IPS-NIHi7 (cell line): ENCODE data around the gene ECPAS.
"Not testable (repeated sequence)": the region's sequence is repeated elsewhere in the genome, so short reads cannot be mapped to it uniquely, and the experiment has no call there.

ENCODE experiments used
- DNase-seq: peaks from one replicate; pipeline ENCODE4 v3.0.0; 2012; ENCODE audit warnings: mixed read lengths; ENCODE audit errors: extremely low spot score

The ECPAS gene, protein sequence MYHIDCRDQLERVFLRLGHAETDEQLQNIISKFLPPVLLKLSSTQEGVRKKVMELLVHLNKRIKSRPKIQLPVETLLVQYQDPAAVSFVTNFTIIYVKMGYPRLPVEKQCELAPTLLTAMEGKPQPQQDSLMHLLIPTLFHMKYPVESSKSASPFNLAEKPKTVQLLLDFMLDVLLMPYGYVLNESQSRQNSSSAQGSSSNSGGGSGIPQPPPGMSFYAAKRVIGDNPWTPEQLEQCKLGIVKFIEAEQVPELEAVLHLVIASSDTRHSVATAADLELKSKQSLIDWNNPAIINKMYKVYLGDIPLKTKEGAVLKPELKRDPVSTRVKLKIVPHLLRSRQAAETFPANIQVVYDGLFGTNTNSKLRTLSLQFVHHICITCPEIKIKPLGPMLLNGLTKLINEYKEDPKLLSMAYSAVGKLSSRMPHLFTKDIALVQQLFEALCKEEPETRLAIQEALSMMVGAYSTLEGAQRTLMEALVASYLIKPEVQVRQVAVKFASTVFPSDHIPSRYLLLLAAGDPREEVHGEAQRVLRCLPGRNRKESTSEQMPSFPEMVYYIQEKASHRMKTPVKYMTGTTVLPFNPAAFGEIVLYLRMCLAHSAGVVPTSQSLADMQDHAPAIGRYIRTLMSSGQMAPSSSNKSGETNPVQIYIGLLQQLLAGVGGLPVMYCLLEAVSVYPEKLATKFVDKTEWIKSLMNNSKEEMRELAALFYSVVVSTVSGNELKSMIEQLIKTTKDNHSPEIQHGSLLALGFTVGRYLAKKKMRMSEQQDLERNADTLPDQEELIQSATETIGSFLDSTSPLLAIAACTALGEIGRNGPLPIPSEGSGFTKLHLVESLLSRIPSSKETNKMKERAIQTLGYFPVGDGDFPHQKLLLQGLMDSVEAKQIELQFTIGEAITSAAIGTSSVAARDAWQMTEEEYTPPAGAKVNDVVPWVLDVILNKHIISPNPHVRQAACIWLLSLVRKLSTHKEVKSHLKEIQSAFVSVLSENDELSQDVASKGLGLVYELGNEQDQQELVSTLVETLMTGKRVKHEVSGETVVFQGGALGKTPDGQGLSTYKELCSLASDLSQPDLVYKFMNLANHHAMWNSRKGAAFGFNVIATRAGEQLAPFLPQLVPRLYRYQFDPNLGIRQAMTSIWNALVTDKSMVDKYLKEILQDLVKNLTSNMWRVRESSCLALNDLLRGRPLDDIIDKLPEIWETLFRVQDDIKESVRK (N-terminal part only)

DNA sequence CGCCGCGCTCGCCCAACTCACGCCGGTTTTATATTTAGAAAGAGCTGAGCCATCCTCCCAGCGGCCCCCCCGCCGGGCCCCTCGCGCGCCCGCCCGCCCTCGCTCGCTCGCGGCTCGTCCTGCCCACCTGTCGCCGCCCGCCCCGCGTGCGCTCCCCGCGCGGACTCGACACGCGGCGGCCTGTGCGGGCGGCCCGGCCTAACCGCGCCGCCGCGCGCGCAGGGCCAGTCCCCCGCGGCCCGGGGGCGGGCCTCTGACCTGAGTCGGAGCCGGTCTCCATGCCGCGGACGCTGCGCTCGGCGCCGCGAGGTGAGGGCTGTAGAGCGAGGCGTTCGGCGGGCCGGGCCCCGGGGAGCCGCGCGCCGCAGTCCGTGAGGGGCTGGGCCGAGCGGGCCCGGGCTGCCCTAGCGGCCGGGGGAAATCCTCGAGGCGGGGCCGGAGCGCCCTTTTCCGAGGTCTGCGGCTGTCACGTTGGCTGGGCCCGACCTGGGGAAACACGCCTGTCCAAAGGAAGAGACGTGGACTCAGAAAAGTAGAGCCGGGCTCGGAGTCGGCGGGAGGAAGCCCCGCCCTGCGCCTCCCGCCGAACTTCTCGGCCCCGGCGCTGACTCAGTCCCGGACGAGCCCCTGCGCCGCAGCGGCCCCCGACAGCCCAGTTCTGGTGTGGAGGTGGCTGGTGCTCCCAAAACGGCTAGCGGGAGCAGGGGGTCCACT lies at the start of gene ECPAS:
Gene ECPAS (minus strand): TSS at position 526 of the 714 bp plus-strand sequence. CDS start 11,465 bp downstream, outside the sequence.
- peak; percentile 91 for DNase-seq

DNA sequence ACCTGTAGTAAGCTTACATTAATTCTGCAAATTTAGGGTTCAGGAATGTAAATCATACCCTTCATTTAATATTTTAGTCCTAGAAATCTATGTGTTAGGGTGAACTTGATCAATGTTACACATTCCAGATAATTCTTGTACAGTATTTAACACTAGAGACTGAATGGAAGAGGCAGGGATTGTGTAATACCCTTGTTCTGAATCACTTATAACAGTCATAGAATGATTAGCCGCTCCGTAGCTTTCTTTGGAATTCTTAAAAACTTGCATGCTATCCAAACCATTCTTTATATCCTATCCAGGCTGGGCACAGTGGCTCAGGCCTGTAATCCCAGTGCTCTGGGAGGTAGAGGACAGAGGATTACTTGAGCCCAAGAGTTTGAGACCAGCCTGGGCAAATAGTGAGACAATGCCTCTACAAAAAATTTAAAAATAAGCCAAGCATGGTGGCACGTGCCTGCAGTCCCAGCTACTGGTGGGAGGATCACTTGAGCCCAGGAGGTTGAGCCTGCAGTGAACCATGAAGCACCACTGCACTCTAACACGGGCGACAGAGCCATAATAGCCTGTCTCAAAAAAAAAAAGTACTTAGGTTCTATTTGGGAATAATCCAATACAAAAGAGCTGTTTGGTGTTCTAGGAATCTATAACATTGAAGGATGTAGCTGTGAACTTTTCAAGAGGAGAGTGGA lies 49.1 kb upstream of the ECPAS start:
- no peak for DNase-seq

DNA sequence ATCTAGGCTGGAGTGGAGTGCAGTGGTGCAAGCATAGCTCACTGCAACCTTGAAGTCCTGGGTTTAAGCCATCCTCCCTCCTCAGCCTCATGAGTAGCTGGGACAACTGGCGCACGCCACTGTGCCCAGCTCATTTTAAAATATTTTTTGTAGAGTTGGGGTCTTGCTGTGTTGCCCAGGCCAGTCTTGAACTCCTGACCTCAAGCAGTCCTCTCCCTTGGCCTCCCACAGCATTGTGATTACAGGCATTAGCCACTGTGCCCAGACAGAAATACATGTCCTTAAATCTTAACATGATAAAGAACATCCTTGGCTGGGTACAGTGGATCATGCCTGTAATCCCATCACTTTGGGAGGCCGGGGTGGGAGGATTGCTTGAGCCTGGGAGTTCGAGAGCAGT lies 47.5 kb upstream of the ECPAS start:
- no peak for DNase-seq

DNA sequence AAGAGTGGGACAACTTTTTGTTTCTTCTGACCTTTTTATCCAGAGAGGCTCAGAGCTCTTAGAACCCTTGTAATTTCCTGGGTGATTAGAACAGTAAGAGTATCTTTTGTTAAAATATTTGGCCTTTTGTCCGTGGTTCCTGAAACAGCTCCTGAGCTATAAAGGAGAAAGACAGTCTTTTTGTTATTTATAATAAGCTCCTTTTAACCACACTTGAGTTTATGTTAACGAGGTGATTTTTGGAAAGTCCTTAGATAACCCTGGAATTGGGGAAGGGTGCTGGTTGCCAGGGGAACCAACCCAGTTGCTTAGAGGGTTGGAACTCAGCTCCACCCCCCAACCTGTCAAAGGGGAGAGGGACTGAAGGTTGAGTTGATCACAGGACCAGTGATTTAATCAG lies 45.6 kb upstream of the ECPAS start:
- DNase-seq = peak; percentile 61

DNA sequence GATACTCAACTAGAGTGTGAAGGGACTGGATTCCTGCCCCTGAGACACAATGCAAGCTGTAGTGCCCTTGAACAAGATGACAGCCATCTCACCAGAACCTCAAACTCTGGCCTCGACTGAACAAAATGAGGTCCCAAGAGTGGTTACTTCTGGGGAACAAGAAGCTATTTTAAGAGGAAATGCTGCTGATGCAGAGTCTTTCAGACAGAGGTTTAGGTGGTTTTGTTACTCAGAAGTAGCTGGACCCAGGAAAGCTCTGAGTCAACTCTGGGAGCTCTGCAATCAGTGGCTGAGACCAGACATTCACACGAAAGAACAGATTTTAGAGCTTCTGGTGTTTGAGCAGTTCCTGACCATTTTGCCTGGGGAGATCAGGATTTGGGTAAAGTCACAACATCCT lies 43.2 kb upstream of the ECPAS start:
- DNase-seq = no peak

DNA sequence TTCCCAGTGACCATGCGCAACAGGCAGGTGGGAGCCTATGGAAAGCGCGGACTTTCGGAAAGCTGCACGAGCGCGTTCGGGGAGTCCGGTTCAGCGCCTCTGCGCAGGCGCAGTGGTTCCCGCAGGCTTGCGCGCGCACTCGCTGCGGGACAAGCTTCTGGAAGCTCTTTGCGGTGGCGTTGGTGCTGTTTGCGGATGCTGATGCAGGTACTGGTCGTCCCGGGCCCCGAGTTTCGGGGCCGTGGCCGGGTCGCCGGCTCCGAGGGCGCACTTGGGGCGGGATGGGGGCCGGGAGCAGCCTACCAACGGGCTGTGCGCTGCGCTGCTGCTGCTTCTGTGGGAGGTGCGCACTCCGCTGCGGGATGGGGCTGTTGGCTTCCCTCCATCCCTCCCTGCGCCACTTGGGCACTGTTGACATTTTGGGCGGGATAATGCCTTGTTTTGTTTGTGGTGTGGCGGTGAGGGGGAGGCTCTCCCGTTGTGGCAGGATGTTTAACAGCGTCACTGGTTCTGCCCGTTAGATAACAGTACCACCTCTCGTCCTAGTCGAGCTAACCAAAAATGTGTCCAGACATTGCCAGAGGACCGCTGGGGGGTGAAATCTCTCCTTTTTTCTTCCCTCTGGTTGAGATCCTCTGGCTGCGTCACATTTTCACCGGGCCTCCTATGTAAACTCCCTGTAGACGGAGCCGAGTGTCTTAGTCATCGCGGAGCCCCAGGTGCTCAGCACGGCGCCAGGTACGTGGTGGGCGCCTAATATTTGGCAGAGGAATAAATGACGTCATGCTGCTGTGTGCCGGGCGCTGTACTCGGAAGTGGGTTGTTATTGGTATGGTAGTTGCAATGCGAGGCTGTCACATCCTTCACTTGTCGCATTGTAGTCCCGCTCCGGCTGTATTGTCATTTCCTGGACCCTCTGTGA lies 41.1 kb upstream of the ECPAS start, which contains the start of gene ZNF483:
Gene ZNF483 (plus strand): TSS at position 124 of the 922 bp plus-strand sequence. CDS start 2,217 bp downstream, outside the sequence.
- DNase-seq = peak; percentile 90

DNA sequence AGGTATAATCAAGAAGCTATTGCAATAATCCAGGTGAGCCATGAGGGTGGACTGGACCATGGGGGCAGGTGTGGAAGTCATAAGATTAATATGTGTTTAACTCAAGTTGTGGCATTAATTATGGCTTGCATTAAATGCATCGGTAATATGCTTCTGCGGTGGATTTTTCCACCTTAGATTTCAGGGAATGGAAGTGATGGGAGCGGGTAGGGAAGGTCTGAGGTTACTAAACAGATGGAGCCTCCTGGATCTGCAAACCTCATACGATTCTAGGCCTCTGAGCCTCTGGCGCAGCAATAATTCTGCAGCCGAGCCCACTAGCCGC lies 40.5 kb upstream of the ECPAS start:
- no peak for DNase-seq

DNA sequence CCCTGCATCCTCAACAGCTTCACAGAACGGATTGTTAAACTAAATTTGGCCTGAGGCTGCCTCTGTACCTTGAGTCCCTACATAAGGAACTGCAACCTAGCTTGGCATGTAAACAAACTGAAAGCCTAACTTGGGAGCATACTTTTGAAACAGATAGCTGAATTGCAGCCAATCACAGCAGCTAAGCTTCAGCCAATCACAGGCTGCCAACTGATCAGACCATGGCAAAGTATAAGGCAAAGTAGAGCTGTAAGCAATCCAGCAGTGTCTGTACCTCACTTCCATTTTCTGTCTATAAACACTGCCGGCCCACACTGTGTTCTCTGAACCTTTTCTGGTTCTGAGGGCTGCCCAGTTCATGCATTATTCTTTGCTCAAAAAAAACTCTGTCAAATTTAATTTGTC lies 31.9 kb upstream of the ECPAS start:
- DNase-seq = no peak

DNA sequence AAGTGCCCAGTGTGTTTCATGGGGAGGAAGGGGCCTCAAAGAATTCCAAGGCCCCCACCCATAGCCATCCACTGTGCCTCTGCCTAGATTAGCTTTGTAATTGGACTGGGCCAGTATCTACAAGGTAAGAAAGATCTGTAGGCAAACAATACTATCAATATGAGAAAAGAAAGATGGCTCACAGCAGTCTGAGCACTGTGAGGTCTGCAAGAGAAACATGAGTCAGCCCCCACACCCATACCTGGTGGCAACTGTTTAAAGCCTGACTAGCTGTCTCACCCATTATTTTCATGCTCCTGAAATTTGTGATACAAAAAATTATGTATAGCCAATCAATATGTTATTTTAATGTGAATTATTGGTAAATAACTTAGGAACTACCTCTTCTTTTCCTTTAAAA lies 30.8 kb upstream of the ECPAS start:
- no peak for DNase-seq

DNA sequence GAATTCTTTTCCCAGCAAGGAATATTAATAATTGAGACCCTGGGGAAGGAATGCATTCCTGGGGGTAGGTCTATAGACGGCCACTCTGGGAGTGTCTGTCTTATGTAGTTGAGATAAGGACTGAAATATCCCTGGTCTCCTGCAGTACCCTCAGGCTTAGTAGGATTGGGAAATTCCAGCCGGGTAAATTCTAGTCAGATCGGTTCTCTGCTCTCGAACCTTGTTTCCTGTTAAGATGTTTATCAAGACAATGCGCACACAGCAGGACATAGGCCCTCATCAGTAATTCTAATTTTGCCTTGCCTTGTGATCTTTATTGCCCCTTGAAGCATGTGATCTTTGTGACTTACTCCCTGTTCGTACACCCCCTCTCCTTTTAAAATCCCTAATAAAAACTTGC lies 27.4 kb upstream of the ECPAS start:
- DNase-seq = not testable (repeated sequence)

DNA sequence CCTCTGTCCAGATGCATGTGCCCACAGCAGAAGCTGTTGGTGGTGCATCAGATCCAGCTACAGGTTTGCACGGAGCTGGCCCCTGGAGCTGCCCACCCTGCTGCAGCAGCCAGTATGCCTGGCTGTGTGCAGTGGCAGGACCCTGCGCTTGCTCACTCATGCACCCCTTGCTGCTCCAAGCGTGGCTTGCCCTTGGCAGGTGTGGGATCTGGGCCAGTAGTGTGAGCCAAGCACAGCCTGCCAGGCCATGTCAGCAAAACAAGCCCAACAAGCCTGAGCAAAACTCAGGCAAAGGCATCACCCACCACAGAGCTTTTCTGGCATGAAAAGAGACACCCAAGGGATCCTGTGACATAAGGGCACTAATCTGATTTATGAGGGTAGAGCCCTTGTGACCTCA lies 18.3 kb upstream of the ECPAS start:
- no peak for DNase-seq

DNA sequence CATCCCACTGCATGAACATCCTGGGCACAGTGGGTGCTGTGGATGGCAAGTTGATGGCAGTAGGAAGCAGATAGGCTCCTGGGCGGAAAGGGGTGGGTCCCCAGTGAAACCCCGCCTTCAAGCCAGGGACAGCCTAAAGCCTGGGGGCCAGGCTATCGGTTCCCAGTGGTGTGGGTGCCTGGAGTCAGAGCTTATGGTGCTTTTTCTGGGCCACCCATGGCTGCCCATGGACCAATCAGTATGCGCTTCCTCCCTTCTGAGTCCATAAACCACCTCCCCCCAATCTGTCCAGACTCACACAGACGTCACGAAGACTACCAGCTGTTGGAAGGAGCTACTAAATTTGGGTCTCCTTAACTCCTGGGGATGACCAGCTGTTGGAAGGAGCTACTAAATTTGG lies 17.5 kb upstream of the ECPAS start:
- no peak for DNase-seq

DNA sequence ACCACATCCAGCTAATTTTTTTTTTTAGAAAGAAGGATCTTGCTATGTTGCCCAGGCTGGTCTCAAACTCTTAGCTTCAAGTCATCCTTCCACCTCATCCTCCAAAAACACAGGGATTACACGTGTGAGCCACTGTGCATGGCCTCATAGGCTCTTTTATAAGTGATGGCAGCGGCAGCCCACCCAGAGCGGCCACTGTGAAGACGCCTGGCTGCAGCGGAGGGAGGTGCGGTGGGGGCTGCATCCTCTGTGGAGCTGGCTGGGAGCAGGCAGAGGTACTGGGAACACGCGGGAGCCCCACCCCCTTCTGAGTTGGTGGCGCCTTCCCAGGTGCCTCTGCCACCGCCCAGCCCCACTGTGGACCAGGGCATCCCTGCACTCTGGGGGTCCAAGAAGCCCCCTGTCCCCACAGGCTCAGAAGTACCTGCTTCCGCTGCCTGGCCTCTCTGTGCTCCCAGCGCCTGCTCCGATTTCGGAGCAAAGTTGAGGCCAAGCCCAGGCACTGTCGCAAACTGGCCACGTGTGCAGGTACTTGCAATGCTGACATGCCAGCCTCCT lies 16.9 kb upstream of the ECPAS start:
- no peak for DNase-seq

DNA sequence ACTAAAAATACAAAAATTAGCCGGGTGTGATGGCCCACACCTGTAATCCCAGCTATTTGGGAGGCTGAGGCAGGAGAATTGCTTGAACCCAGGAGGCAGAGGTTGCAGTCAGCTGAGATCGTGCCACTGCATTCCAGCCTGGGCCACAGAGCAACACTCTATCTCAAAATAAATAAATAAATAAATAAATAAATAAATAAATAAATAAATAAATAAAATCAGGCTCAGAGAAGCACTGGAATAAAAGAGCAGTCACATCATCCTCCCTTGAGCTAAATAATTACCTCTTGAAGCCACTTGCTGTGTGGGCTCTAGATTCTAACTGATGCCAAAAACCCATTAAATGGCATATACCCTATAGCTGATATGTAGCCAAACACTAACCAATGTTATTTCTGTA lies 13.0 kb upstream of the ECPAS start:
- DNase-seq = not testable (repeated sequence)

DNA sequence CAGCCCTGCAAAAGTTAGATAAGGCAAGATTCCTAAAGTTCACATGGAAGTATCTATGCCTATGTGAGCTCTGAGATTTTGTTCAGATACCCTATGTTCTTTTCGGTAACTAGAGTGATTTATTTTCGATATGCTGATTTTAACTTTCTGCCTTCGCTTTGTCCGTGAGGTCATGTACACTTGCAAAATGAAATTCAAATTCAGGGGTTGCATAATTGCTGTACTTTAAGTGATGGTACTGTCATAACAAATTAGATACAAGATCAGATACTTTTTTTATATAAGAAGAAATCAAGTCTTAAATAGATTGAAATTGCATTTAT lies 350 bp upstream of the ECPAS start:
- no peak for DNase-seq

DNA sequence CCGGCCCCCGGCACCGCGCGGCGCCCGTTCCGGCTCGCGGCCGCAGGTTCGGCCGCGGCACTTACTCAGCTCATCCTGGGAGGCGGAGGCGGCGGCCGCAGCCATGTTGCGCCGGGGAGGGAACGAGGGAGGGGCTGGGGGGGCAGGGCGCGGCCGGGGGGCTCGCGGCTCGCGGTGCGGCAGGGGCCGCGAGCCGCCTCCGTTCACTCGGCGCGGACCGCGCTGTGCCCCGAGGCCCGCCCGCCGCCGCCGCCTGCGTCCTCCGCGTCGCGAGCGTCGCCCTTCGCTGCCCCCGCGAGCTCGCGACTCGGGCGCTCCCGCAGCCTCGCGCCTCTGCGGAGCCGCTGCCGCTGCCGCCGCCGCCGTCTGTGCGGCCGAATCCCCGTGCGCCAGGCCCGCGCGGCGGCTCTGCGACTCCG lies 735 bp downstream of the ECPAS start:
- DNase-seq = peak; percentile 67

DNA sequence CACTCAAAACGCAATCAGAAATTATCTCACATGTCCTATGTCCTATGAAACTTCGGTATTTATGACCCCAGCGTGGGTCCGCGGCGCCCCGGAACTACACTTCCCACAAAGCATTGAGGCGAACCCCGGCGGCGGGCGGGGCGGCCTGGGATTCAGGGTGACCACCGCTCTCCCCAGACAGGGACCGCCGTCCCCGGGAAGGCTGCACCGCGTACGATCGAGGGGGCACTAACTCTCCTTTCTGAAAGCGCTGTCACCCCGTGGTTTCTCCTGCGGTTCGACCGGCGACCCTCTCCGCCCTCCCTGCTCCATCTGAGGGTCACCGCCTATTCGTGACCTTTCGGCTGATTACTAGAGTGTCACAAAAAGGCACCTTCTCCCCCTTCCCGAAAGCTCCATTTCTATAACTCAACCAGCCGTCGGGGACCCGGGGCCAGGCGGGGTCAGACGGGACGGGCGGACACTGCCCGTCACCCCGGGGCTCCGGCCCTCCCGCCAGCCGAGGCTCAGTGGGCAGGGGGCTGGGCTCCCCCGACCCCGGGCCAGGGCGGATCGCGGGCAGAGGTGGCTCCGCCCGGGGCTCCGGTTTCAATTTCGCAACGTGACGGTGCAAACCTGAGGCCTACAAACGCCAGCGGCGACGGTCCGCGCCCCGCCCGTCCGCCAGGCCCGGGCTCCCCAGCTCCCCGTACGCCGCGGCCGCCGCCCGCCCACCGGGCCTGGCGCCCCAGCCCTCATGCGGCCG lies 1.3 kb downstream of the ECPAS start:
- peak; percentile 85 for DNase-seq

DNA sequence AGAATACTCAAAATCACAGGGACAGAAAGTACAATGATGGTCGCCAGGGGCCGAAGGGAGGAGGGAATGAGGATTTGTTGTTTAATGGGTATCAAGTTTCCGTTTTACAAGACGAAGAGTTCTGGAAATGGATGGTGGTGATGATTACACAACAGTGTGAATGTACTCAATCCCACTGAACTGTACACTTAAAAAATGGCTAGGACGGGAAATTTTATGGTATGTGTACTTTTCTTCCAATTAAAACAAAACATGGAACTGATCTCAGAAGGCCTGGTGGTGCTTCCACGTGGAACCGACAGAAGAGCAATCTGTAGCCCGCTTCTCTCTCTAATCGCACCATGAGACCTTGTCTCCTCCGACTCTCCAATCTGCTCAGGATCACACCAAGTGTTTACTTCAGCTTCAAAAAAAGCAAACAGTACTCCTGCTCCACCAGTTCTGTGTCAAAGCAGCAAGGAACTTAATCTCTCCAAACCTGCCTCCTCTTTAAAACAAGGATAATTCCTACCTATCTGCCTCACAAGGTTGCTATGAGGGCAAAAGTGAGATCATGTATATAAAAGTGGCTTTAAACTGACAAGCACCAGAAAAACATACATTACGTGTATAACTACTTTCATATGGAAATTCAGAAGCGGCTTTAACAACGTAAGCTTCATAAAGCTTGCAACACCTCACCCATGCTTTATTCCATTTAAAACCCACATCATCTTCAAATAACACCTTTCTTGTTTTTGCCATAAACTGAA lies 2.1 kb downstream of the ECPAS start:
- DNase-seq = no peak
